ENCODE results near the gene LARP6.
A peak's percentile ranks its signal among the peaks of the same experiment; 100 is the strongest.
"Not testable (repeated sequence)": the region's sequence is repeated elsewhere in the genome, so short reads cannot be mapped to it uniquely, and the experiment has no call there.

LARP6 gene

GRCh38 chr15:70829371-70830166 lies 24.4 kb downstream of the LARP6 start:
- DNase-seq: no peak

DNA sequence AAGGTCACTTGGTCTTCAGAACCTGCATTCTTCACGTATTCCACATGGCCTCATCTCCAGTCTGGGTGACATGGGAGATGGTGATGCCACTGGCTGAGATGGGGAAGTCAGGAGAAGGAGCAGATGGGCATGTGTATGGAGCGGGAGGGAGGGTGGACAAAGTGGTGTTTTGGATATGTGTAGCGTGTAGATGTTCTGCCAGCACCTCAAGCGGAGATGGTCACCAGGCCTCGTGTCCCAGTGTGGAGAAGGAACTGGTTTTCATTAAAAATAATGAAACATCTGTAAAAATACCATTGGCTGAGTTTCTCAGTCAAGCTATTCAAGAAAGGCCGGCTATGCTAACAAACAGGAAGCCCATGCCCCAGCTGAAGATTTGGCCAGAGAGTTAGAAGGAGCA lies 26.2 kb downstream of the LARP6 start:
- DNase-seq: no peak

DNA sequence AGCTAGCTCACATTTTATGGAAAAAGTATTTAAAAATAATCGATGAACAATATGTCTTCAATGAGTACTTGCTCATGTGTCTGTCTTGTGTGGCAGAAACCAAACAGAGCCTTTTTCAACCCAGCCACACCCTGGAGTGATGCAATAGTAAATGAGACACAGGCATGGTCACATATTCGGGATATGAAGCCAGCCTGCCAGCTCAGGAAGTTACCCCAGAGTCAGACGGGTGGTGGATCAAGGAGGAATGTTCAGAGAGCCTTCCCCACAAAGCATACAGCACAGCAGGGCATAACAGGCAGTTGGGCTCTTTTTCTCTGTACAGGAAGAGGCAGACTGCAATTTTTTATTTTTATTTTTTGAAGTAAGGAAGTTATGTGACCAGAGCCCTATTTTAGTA lies 27.3 kb downstream of the LARP6 start:
- DNase-seq: no peak

- no peak for DNase-seq
Measured at GRCh38 chr15:70825841-70826240, 28.1 kb downstream of the LARP6 start.

- no peak for DNase-seq
Measured at GRCh38 chr15:70823196-70823595, 30.8 kb downstream of the LARP6 start.

DNA sequence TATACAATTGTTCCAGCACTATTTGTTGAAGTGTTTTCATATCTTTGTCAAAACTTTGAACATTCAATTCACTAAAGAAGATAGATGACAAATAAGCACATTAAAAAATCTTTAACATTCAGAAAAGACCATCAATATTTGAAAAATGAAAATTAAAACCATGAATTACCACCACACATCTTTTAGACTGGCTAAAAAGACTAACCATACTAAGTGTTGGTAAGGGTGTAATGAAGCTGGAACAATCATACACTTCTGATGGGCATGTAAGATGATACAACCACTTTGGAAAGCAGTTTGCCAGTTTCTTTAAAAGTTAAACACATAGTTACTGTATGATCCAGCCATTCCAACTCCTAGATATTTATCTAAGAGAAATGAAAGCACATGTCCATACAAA lies 33.7 kb downstream of the LARP6 start:
- DNase-seq: no peak

DNA sequence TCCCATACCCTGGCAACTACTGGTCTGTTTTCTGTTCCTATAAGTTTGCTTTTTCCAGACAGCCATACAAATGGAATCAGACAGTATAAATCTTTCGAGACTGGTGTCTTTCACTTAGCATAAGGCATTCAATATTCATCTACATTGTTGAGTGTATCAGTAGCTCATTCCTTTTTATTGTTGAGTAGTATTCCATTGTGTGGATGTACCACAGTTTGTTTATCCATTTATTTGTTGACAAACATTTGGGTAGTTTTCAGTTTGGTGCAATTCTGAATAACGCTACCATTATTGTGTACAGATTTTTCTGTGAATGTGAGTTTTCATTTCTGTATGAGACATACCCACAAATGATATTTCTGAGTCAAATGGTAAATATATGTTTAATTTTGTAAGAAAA lies 35.4 kb downstream of the LARP6 start:
- no peak for DNase-seq

- no peak for DNase-seq
Measured at GRCh38 chr15:70817266-70817665, 36.7 kb downstream of the LARP6 start.

- DNase-seq: no peak
Measured at GRCh38 chr15:70815604-70816003, 38.4 kb downstream of the LARP6 start.

DNA sequence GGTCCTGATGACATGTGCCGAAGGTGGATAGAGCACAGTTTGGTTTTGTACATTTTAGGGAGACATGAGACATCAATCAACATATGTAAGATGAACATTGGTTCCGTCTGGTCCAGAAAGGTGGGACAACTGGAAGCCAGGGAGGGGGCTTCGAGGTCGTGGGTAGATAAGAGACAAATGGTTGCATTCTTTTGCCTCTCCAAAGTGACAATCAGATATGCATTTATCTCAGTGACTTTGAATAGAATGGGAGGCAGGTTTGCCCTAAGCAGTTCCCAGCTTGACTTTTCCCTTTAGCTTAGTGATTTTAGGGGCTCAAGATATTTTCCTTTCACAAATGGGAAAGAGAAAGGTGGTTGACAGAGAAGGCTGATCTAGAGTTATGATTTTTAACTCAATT lies 38.9 kb downstream of the LARP6 start:
- DNase-seq: not testable (repeated sequence)

DNA sequence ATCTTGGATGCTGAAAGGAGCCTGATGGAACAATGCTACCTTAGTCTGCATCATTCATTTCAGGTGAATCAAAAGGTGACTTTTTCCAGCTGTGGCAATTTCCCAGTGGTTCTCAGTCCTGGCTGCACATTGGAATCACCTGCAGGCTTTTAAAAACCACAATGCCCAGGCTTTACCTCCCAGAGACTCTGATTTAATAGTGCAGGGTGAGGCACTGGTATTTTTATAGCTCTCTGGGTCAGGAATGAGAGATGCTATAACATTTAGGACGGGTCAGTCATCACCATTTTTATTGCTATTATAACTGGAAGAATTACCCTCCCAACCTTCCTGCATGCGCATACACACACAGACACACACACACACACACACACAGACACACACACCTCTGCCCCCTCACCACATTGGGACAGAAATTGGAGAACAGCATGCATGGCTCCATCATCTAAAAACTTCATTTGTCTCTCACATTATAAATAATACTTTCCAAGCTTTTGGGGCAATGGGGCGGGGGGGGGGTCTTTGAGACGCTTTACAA lies 41.1 kb downstream of the LARP6 start:
- DNase-seq: no peak

DNA sequence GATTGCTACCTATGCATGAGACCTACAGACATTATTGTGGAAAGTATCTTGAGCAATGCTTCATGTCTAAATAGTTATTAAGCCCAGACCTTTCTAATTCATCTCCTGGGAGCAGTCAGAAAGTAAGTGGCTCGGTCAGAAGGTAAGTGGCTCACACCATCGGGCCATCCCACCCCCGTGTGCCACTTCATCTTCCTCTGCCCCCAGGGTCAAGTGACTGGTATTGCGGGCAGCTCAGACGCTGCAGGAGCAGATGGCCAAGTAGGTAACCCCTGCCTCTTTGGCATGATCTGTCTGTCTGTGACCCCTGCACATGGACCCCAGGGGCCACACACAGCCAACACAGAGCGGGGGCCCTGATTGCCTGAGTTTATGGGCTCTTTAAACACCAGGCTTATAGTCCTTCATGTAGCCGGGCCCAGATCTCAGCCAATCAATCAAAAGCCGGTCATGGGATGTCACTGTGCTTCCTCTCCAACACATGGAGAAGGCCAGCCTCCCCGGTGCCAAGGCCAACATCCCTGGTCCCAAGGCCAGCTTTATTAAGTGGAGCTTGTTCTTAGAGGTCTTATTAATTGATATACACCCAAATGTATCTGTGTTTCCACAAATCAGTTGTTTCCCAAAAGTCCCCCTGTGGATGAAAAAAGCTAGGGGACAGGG lies 42.9 kb downstream of the LARP6 start:
- no peak for DNase-seq

DNA sequence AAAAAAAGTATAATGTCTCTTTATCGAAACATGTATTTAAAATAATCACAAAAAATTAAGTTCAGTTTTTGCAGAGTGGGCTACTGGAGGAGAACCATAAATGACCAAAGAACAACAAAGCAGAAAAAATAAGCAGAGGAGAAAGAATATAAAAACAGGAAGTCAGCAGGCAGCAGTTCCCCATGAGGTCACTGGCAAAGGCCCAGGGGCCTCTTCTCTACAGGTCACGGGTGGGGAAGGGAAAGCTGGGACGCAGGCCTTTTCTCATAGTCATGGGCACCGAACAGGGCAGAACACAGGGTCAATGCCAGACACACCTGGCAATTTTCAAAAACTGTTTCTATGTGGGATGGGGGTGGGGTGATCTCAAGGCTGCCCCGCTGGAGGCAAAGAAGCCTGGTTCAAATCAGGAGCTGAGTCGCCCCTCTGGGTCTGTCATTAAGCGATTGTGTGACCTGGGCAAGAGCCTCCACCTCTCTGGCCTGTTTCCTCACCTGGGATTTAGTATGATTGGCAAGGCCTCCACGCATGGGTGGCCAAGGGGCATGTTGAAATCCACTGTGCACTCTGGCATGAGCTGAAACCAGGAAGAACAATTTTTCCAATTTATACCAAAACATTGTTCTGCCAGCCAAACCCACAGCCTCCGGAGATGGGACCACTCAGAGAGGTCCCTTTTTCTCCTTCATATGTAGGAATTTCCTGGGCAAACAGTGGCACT lies 46.8 kb downstream of the LARP6 start:
- no peak for DNase-seq

- DNase-seq: not testable (repeated sequence)
Measured at GRCh38 chr15:70804388-70804787, 49.6 kb downstream of the LARP6 start.

- no peak for DNase-seq
Measured at GRCh38 chr15:70802629-70803028, 51.3 kb downstream of the LARP6 start.

DNA sequence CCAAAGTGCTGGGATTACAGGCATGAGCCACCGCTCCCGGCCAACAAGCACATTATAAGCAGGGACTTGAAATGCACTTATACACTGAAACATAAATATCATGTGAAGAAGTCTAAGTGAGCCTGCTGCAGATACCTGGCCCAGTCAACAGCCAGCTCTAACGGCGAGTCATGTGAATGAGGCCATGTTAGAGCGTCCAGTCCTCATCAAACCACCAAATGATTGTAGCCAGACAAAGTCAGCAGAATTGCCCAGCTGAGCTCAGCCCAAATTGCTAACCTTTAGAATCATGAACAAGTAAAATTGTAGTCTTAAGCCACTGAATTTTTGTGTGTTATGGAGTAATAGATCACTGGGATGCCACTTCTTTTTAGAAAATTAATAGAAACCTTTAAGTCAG lies 52.8 kb downstream of the LARP6 start:
- DNase-seq: no peak

GRCh38 chr15:70799667-70800450 lies 54.1 kb downstream of the LARP6 start:
- peak; percentile 64 for DNase-seq

- no peak for DNase-seq
Measured at GRCh38 chr15:70797464-70797863, 56.5 kb downstream of the LARP6 start.

DNA sequence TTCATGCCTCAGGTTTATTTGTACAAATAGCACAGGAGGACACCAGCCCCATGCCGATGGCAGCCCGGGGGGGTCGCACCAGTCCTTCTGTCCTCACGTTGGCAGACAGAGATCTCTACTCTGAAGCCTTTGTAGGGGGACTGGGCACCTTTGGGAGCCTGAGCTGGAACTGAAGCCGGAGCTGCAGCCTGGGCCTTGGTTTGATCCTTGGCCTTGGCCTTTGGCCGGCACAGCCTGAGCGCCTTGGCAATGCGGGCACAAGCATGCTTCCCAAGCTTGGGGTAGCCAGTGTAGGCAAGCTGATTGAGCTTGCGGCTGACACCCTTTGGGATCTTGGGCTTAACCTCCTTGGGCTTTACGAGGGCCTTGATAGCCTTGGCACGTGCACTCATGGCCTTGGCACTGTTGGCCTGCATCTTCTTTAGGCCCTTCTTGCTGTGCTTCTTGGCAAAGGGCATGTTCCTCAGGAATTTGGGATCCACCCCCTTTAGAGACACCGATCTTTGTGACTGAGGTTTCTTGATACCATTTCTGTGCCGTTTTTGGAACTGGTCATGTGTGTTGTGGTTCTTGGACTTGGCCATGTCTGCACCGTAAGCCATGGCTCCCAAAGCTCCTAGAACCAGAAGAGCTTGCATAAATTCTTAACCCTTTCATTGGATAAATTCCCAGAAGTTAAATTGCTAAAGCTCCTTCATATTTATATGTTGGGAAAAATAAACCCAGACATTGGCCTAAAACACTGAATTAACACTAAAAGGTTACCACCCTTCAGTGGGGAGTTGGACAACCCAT lies 57.2 kb downstream of the LARP6 start:
- DNase-seq: no peak

DNA sequence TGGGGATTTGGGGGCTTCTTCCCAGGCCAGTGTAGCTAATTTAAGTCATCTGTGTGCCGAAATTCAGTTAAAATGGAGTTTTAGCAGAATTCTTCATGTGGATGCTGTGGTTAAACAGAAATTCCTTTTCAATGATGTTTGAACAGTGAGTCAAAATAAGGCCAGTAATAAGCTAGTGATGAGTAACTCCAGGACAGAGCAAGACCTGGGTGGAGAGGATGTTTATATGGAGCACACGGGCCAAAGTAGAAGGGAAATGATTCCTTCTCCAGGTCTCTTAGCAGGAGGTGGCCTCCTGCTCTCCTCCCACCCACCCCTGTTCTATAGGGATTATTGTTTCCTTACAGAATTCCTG lies 58.7 kb downstream of the LARP6 start:
- DNase-seq: peak; percentile 44

DNA sequence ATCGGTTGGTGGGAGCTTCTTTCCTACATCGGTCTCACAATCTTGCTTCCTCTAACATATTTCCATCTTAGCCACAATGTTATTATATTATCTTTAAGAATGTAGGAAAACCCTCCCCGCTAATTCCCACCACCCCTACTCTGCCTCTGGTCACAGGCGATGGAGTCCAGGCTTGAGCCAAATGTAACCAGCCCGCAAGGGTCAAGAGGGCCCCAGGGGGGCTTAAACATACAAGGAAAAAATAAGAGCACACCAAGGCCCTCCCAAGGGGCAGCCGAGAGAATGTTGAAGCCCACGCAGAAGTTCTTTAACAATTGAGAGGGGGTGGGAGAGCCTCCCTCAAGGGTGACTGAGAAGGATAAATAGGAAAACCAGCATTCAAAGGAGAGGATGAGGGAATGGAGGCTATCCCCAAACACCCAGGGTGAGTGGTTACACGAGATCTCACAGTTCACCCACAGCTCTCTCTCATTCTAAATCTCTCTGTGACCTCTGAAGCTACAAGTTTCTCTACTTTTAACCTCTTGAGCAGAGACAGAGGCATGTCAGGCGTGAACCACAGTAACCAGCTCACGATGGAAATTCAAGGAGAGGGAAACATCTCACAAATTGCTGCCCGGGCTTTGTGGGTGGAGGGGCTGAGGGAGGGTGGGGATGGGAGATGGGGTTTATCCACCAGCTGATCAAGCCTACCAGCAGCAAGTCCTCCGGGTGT lies 59.2 kb downstream of the LARP6 start:
- peak; percentile 15 for DNase-seq

Measured in eye (tissue), 1 donor.